Esophagus muscularis mucosa (tissue), 4 donors: ENCODE results near the gene HMBS. TPM values are rescaled to one million over a fixed set of nuclear protein-coding genes. Genes with fewer than 3 reads are reported as not detected.
A peak's percentile ranks its signal among the peaks of the same experiment; 100 is the strongest.

ENCODE experiments used
- DNase-seq: peaks from one replicate; pipeline ENCODE4 v3.0.0-alpha.2; 2017; ENCODE audit errors: extremely low spot score
- H3K27ac ChIP-seq, 4 donors: fragments of 200-600 bp; sonication (generic); replicated peaks in 1 of 4; 1 replicate in 3 of 4; 2 replicates in 1 of 4; pipeline ENCODE4 v1.5.1; 2016 to 2019; ENCODE audit warnings: mild to moderate bottlenecking in 1 of 4
- H3K27me3 ChIP-seq, 4 donors: fragments of 200-600 bp; sonication (generic); one replicate each; pipeline versions ENCODE4 v1.5.1 to v1.6.0; 2016 to 2019
- H3K36me3 ChIP-seq, 4 donors: fragments of 200-600 bp; sonication (generic); one replicate each; pipeline ENCODE4 v1.5.1; 2016 to 2019
- H3K4me1 ChIP-seq, 4 donors: fragments of 200-600 bp; sonication (generic); one replicate each; pipeline ENCODE4 v1.5.1; 2016 to 2019
- H3K4me3 ChIP-seq, 4 donors: fragments of 200-600 bp; sonication (generic); 1 replicate in 2 of 4; 2 replicates in 2 of 4; pipeline ENCODE4 v1.5.1; 2016 to 2019; ENCODE audit warnings: mild to moderate bottlenecking in 4 of 4, moderate library complexity in 1 of 4
- H3K9me3 ChIP-seq, 4 donors: fragments of 200-600 bp; sonication (generic); 1 replicate in 3 of 4; 2 replicates in 1 of 4; pipeline ENCODE4 v1.5.1; 2016 to 2019
- EP300 ChIP-seq: sonication (generic); formaldehyde crosslinking; IDR thresholded peaks from one replicate; pipeline ENCODE4 v1.6.1; 2017; ENCODE audit warnings: antibody characterized with exemption
- POLR2A ChIP-seq: fragments of 450-650 bp; IDR thresholded peaks from one replicate; pipeline ENCODE4 v1.6.1; 2017; ENCODE audit warnings: antibody characterized with exemption, moderate library complexity, mild to moderate bottlenecking, low read depth
- POLR2AphosphoS5 ChIP-seq, 2 donors: sonication (generic); formaldehyde crosslinking; IDR thresholded peaks; one replicate each; pipeline ENCODE4 v1.6.1; 2017; ENCODE audit warnings: antibody characterized with exemption in 2 of 2
- WGBS: methylation state at CpG from one replicate; pipeline ENCODE4 v1.1.5; 2018; 5-methylcytosine and 5-hydroxymethylcytosine counted together
- intact Hi-C: fragments of 100-400 bp; cut with DNase I; formaldehyde crosslinking; loops from one replicate; pipeline ENCODE4 v1.15.1; 2023
- total RNA-seq, 4 donors: library from RNA; depleted of rRNA; stranded (reverse); fragments of >200 nt; gene quantifications; one replicate each; pipeline versions ENCODE4 v1.1.0 to v1.2.1, GENCODE V29; 2016
- TF ChIP-seq, protein P1 (sequence below), 3 experiments: fragments of 200-600 bp in 2 of 3; fragments of 450-650 bp in 1 of 3; sonication (generic) in 2 of 3; IDR thresholded peaks; one replicate each; pipeline ENCODE4 v1.5.1; 2017 to 2019; ENCODE audit warnings: antibody characterized with exemption in 3 of 3, mild to moderate bottlenecking in 2 of 3, moderate library complexity in 1 of 3

HMBS gene
- total RNA-seq, 4 donors from 2014 or later, result 3.1 to 7.8 (median 6.1) TPM

DNA sequence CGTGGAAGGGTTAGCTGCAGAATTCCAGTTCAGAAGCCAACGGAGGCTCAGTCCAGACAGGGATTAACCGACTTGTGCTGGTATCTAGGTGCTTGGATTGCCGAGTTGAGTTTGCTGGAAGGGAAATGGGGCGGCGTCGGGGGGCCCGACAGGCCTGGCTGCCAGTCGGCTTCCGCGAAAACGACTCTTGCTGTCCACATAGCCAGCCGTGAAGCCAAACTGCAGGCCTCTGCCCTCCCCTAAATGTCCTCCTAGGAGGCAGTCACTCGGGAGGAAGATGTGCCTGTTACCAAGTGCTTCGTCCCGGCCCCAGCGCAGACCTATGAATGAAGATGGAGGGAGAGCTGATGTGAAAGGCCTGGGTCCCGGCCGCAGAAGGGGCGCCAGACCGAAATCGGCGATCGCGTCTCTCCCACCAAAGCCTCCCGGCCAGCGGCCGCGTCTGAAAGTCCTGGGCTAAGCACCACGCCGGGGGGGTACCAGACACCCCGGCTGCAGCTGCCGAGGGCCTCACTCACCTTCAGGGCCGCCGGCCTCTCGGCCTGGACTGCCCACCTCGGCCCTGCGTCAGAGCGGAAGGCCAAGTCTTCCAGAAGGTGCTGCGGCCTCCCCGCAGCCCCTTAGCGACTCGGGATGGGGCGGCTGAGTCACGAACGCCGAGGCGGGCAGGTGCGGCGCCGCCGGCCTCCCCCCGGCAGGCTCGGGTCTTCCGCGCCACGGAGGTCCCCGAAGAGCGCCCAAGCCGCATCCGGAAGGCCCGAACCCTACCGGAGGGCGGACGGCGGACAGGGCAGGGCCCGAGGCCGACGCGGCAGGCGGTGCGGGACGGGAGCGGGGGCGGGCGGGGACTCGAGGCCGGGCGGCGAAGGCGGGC, 9.5 kb downstream of the HMBS start:
- WGBS, result 2% methylated on average over 5 of the region's 81 CpGs
- no peak for DNase-seq
- Histone ChIP-seq H3K9me3 (no peaks in the 10 kb centered on the region), H3K4me3 (peak overlapping the region; percentile 68 to 85 (median 76)), H3K27me3 (no peaks in the 10 kb centered on the region), H3K36me3 (peaks cover 8 to 49% (median 36%) of the 10 kb centered on the region in 4 donors), H3K27ac (peak overlapping the region; percentile 96 to 99 (median 98)), H3K4me1 (peaks cover 18 to 38% (median 28%) of the 10 kb centered on the region in 4 donors)
- intact Hi-C loops, result no loop called here
- TF ChIP-seq POLR2AphosphoS5 (IDR thresholded peaks at IDR 0.05) (no peak), EP300 (no peak), POLR2A (no peak)
- TF ChIP-seq, protein P1, sequence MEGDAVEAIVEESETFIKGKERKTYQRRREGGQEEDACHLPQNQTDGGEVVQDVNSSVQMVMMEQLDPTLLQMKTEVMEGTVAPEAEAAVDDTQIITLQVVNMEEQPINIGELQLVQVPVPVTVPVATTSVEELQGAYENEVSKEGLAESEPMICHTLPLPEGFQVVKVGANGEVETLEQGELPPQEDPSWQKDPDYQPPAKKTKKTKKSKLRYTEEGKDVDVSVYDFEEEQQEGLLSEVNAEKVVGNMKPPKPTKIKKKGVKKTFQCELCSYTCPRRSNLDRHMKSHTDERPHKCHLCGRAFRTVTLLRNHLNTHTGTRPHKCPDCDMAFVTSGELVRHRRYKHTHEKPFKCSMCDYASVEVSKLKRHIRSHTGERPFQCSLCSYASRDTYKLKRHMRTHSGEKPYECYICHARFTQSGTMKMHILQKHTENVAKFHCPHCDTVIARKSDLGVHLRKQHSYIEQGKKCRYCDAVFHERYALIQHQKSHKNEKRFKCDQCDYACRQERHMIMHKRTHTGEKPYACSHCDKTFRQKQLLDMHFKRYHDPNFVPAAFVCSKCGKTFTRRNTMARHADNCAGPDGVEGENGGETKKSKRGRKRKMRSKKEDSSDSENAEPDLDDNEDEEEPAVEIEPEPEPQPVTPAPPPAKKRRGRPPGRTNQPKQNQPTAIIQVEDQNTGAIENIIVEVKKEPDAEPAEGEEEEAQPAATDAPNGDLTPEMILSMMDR (IDR thresholded peaks at IDR 0.05), result no peak

DNA sequence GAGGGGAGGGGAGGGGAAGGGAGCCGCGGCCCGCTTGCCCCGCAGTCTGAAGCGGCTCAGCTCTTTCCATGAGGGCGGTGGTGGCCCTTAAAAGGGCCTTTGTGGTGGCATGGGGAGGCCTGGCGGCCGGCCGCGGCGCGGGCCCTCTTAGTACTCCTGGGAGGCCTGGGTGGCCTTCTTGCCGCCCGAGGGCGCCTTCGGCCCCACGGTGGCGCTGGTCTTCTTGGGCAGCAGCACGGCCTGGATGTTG, 10.1 kb downstream of the HMBS start:
- H3K27ac ChIP-seq, result peak overlapping the region; percentile 96 to 99 (median 98)
- H3K36me3 ChIP-seq, result peaks cover 8 to 49% (median 36%) of the 10 kb centered on the region in 4 donors
- peak overlapping the region; percentile 68 to 85 (median 76) for H3K4me3 ChIP-seq
- no peaks in the 10 kb centered on the region for H3K9me3 ChIP-seq
- peaks cover 18 to 39% (median 28%) of the 10 kb centered on the region in 4 donors for H3K4me1 ChIP-seq
- no peaks in the 10 kb centered on the region for H3K27me3 ChIP-seq
- intact Hi-C loops, result no loop called here
- TF ChIP-seq POLR2A, result no peak
- TF ChIP-seq, protein P1 (IDR thresholded peaks at IDR 0.05), result peak; percentile 63 to 81 (median 65)
- no peak for TF ChIP-seq EP300
- no peak for TF ChIP-seq POLR2AphosphoS5 (IDR thresholded peaks at IDR 0.05)
- WGBS, result 0% methylated on average over 4 of the region's 19 CpGs
- peak; percentile 95 for DNase-seq

DNA sequence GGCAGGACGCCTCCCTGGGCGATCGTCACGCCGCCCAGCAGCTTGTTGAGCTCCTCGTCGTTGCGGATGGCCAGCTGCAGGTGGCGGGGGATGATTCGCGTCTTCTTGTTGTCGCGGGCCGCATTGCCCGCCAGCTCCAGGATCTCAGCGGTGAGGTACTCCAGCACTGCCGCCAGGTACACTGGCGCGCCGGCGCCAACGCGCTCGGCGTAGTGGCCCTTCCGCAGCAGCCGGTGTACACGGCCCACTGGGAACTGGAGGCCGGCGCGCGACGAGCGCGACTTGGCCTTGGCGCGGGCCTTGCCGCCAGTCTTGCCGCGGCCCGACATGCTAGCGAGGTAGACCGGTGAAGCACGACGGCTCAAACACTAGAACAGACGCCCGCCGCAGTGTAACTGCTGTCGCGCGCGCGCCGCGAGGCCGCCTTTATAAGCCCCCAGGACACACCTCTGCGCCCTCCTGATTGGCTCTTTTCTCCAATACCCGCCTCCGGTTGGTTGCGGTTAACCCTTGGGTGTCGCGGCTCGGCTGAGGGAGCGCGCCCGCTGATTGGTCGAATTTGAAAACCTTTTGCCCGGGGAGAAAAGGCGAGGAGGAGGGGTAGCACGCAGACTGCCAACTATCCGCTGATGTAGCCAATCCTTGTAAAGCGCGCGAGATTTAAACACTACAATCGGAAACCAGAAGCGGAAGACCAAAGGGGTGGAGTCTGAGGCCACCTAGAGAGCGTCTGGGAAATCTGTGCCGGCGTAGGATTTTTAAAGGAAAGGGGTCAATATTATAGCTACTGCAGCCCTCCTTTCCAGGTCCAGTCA, 10.6 kb downstream of the HMBS start:
- TF ChIP-seq, protein P1 (IDR thresholded peaks at IDR 0.05), result peak; percentile 6 to 35 (median 25)
- TF ChIP-seq EP300, result no peak
- TF ChIP-seq POLR2AphosphoS5 (IDR thresholded peaks at IDR 0.05), result peak; percentile 92 to 100
- TF ChIP-seq POLR2A, result peak; percentile 97
- 0% methylated on average over 13 of the region's 79 CpGs for WGBS
- peak; percentile 100 for DNase-seq
- H3K36me3 ChIP-seq, result peaks cover 8 to 44% (median 36%) of the 10 kb centered on the region in 4 donors
- no peaks in the 10 kb centered on the region for H3K9me3 ChIP-seq
- no peaks in the 10 kb centered on the region for H3K27me3 ChIP-seq
- peaks cover 22 to 44% (median 32%) of the 10 kb centered on the region in 4 donors for H3K4me1 ChIP-seq
- H3K4me3 ChIP-seq, result peak overlapping the region; percentile 68 to 85 (median 76)
- intact Hi-C loops, result no loop called here
- peak overlapping the region; percentile 96 to 99 (median 98) for H3K27ac ChIP-seq

DNA sequence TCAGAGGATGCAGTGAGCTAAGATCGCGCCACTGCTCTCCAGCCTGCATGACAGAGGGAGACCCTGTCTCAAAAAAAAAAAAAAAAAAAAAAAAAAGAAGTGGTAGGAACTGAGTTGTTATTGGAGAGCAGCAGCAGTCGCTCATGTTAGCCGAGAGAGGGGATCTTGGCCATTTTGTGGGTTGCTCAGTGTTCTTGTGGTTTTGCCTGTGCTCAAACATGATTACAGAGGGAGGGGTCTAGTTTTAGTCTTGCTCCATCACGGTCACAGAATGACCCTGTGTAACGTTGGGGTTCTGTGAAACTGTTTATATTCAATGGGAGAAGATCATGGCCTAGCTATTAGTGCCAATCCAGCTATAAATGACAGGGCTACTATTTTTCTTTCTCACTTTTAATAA, 15.0 kb downstream of the HMBS start:
- TF ChIP-seq POLR2A, result no peak
- no peak for TF ChIP-seq POLR2AphosphoS5 (IDR thresholded peaks at IDR 0.05)
- TF ChIP-seq, protein P1 (IDR thresholded peaks at IDR 0.05), result no peak
- TF ChIP-seq EP300, result no peak
- intact Hi-C loops, result no loop called here
- 85% methylated on average over 6 of the region's 6 CpGs for WGBS

More for the DNA sequence above, 15.0 kb downstream of the HMBS start:
- H3K9me3 ChIP-seq, result no peaks in the 10 kb centered on the region
- H3K4me3 ChIP-seq, result no peak overlapping the region
- H3K36me3 ChIP-seq, result peaks cover 8 to 26% (median 22%) of the 10 kb centered on the region in 4 donors
- H3K4me1 ChIP-seq, result peaks cover 34 to 40% (median 35%) of the 10 kb centered on the region in 4 donors
- no peak for DNase-seq
- no peaks in the 10 kb centered on the region for H3K27me3 ChIP-seq
- H3K27ac ChIP-seq, result no peak overlapping the region
